Ishikawa (cell line): ENCODE data around the gene SNTG2.

Source experiments
- CEBPB ChIP-seq: IDR thresholded peaks from 2 replicates; pipeline ENCODE4 v1.6.1; 2012
- CREB1 ChIP-seq: IDR thresholded peaks from 2 replicates; pipeline ENCODE4 v1.6.1; 2012; ENCODE audit warnings: low read depth
- EGR1 ChIP-seq: IDR thresholded peaks from 2 replicates; pipeline ENCODE4 v1.6.1; 2012
- EP300 ChIP-seq: IDR thresholded peaks from 2 replicates; pipeline ENCODE4 v1.6.1; 2012; ENCODE audit warnings: borderline replicate concordance
- FOXM1 ChIP-seq: IDR thresholded peaks from 2 replicates; pipeline ENCODE4 v1.6.1; 2012; ENCODE audit warnings: low read depth, borderline replicate concordance
- MAX ChIP-seq: IDR thresholded peaks from 2 replicates; pipeline ENCODE4 v1.6.1; 2012
- NFIC ChIP-seq: IDR thresholded peaks from 2 replicates; pipeline ENCODE4 v1.6.1; 2012
- RAD21 ChIP-seq: IDR thresholded peaks from 2 replicates; pipeline ENCODE4 v1.6.1; 2012; ENCODE audit warnings: low read depth
- REST ChIP-seq: IDR thresholded peaks from 2 replicates; pipeline ENCODE4 v1.6.1; 2012; ENCODE audit warnings: low read depth, mild to moderate bottlenecking
- TAF1 ChIP-seq: IDR thresholded peaks from 2 replicates; pipeline ENCODE4 v1.6.1; 2012; ENCODE audit warnings: low read depth, mild to moderate bottlenecking
- TCF12 ChIP-seq: IDR thresholded peaks from 2 replicates; pipeline ENCODE4 v1.6.1; 2012; ENCODE audit warnings: low read depth
- TEAD4 ChIP-seq: IDR thresholded peaks from 2 replicates; pipeline ENCODE4 v1.6.1; 2012
- USF1 ChIP-seq: IDR thresholded peaks from 2 replicates; pipeline ENCODE4 v1.6.1; 2012
- YY1 ChIP-seq: IDR thresholded peaks from 2 replicates; pipeline ENCODE4 v1.6.1; 2012; ENCODE audit warnings: low read depth
- ZBTB7A ChIP-seq: IDR thresholded peaks from 2 replicates; pipeline ENCODE4 v1.6.1; 2012; ENCODE audit warnings: low read depth

SNTG2 gene

GRCh38 chr2:974502-974901 is 23.9 kb downstream of the SNTG2 start:
- TF ChIP-seq CREB1, result no peak
- TF ChIP-seq MAX, result no peak
- TF ChIP-seq TEAD4, result no peak
- TF ChIP-seq RAD21, result no peak
- no peak for TF ChIP-seq REST
- no peak for TF ChIP-seq ZBTB7A
- no peak for TF ChIP-seq EP300
- no peak for TF ChIP-seq EGR1
- TF ChIP-seq USF1, result no peak
- TF ChIP-seq TCF12, result no peak
- TF ChIP-seq TAF1, result no peak
- no peak for TF ChIP-seq FOXM1
- no peak for TF ChIP-seq YY1
- TF ChIP-seq CEBPB, result no peak
- TF ChIP-seq NFIC, result no peak

- TF ChIP-seq TAF1, result no peak
- TF ChIP-seq NFIC, result no peak
- TF ChIP-seq EGR1, result no peak
- TF ChIP-seq MAX, result no peak
- no peak for TF ChIP-seq YY1
- no peak for TF ChIP-seq RAD21
- TF ChIP-seq CEBPB, result no peak
- no peak for TF ChIP-seq REST
- TF ChIP-seq FOXM1, result no peak
- TF ChIP-seq TCF12, result no peak
- no peak for TF ChIP-seq USF1
- TF ChIP-seq ZBTB7A, result no peak
- TF ChIP-seq EP300, result no peak
- TF ChIP-seq TEAD4, result no peak
- no peak for TF ChIP-seq CREB1
These were observed 24.4 kb downstream of the SNTG2 start for GRCh38 chr2:975095-975494.

GRCh38 chr2:979069-979928 is 28.6 kb downstream of the SNTG2 start:
- TF ChIP-seq TEAD4, result no peak
- TF ChIP-seq USF1, result no peak
- no peak for TF ChIP-seq YY1
- TF ChIP-seq EGR1, result no peak
- TF ChIP-seq CREB1, result no peak
- TF ChIP-seq EP300, result no peak
- TF ChIP-seq ZBTB7A, result no peak
- TF ChIP-seq TCF12, result no peak
- TF ChIP-seq NFIC, result no peak
- TF ChIP-seq MAX, result no peak
- TF ChIP-seq TAF1, result no peak
- no peak for TF ChIP-seq REST

- TF ChIP-seq TEAD4 (no peak), EP300 (no peak)
These were observed 29.5 kb downstream of the SNTG2 start for GRCh38 chr2:980176-980575.
